Neural cell (in vitro differentiated cells): ENCODE measurements around the gene ATP13A3.

Source experiments
- CTCF ChIP-seq: fragments of 450-650 bp; IDR thresholded peaks from 2 replicates; pipeline ENCODE4 v1.5.1; 2014; ENCODE audit warnings: antibody characterized with exemption, mild to moderate bottlenecking, moderate library complexity; ENCODE audit not compliant: poor library complexity, severe bottlenecking
- EP300 ChIP-seq: fragments of 450-650 bp; conservative IDR thresholded peaks from 2 replicates; pipeline ENCODE4 v1.6.1; 2014; ENCODE audit warnings: antibody characterized with exemption, mild to moderate bottlenecking, moderate library complexity; ENCODE audit not compliant: poor library complexity, severe bottlenecking
- EZH2 ChIP-seq: fragments of 200-600, 300-800 bp; shearing (Covaris generic), sonication (generic); IDR thresholded peaks from 2 replicates; pipeline ENCODE4 v1.6.1; 2014; ENCODE audit warnings: antibody characterized with exemption, low read length, borderline replicate concordance, mild to moderate bottlenecking; ENCODE audit not compliant: insufficient read depth, poor library complexity, severe bottlenecking
- MXI1 ChIP-seq: fragments of 450-650 bp; conservative IDR thresholded peaks from 2 replicates; pipeline ENCODE4 v1.6.1; 2014; ENCODE audit warnings: antibody characterized with exemption, mild to moderate bottlenecking; ENCODE audit not compliant: poor library complexity, severe bottlenecking
- POLR2AphosphoS5 ChIP-seq: IDR thresholded peaks from 2 replicates; pipeline ENCODE4 v1.6.1; 2012
- RAD21 ChIP-seq: fragments of 450-650 bp; conservative IDR thresholded peaks from 2 replicates; pipeline ENCODE4 v1.6.1; 2014; ENCODE audit warnings: antibody characterized with exemption, mild to moderate bottlenecking, moderate library complexity
- REST ChIP-seq: IDR thresholded peaks from 2 replicates; pipeline ENCODE4 v1.6.1; 2012; ENCODE audit warnings: borderline replicate concordance
- SMC3 ChIP-seq: fragments of 450-650 bp; conservative IDR thresholded peaks from 2 replicates; pipeline ENCODE4 v1.6.1; 2014; ENCODE audit warnings: antibody characterized with exemption, mild to moderate bottlenecking, moderate library complexity; ENCODE audit not compliant: poor library complexity
- TAF1 ChIP-seq: IDR thresholded peaks from 2 replicates; pipeline ENCODE4 v1.6.1; 2012; ENCODE audit warnings: low read depth

GRCh38 chr3:194476784-194477183, 10.0 kb downstream of the ATP13A3 start:
- TF ChIP-seq CTCF: no peak
- no peak for TF ChIP-seq EP300
- no peak for TF ChIP-seq REST
- TF ChIP-seq POLR2AphosphoS5: no peak
- no peak for TF ChIP-seq EZH2
- no peak for TF ChIP-seq RAD21
- TF ChIP-seq TAF1: no peak
- no peak for TF ChIP-seq MXI1
- no peak for TF ChIP-seq SMC3
